HG03175 (cell line): ENCODE results near the gene TBX21.

Experiments used
- ATAC-seq: cut with Tn5 transposase; IDR thresholded peaks from one replicate; pipeline ENCODE4 v1.9.1; 2021; ENCODE audit warnings: mild to moderate bottlenecking, moderate library complexity; ENCODE audit not compliant: unreplicated experiment

The TBX21 gene

DNA sequence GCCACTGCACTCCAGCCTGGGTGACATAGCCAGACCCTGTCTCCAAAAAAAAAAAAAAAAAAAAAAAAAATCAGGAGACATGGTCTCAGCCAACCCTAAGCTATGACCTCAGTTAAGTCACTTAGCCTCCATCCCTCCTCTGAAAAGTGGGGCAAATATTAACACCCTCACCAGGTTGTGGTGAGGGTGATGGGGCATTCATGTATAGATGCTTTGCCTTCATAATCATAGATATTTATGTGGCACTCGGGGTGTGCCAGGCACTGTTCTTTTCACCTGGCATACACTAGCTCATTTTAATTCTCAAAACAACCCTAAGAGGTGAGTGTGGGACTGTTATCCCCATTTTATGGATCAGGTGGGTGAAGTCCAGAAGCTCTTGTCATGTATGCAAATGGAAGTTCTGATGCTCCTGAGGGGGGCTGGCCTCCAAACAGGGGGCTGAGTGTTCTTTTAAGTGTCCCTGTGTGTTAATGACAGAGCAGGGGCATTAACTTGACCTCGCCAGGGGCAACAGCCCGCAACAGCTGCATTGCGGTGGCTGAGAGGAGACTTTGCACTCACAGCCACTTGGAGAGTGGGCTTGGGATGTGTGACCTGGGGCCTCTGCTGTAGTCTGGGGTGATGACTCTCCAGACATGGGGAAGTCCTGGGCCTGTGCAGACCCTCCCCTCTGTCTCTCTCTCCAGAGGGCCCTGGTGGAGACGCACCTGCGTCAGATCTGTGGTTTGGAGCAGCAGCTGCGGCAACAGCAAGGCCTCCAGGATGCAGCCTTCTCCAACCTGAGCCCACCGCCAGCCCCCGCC, 34.9 kb upstream of the TBX21 start:
- no peak for ATAC-seq

DNA sequence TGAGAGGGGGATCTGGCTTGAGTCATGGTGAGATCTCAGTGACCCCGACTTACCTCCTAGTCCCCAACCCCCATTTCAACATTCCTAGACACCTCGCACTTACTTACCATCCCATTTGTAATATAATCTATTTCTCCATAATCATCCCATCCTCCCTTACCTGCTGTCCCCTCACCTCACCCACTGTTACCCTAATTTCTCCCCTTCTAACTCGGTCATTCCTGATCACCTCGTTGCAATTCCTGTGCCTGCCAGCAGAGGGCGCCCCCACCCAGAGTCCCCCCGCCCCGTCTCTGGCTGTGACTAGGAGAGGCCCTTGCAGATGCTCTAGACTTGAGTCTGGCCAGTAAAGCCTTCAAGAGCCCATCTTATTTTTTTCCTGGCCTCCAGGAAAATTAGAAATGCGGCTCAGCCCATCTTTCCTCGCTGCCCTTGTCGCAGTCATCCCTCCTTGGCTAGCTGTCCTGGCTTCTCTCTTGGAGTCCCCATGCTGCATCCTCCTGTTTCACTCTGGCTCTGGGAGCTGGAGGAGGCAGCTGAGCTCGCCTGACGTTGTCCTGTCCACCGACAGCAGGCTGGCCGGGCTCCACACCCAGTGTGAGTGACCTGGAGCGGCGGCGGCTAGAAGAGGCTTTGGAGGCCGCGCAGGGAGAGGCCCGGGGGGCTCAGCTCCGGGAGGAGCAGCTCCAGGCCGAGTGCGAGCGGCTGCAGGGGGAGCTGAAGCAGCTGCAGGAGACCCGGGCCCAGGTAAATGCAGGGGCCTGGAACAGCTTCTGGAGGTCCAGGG, 34.1 kb upstream of the TBX21 start:
- ATAC-seq = no peak

DNA sequence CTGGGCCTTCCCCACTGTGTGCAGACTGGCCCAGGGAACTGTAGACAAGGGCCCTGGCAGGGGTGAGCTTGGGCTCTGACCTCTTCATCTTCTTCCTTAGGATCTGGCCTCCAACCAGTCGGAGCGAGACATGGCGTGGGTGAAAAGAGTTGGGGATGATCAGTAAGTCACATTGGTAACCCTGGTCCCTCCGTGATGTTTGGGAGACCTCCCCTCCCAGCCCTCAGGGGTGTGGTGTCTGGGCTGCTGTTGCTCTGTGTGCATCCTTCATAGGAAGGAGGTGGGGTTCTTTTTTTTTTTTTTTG, 33.5 kb upstream of the TBX21 start:
- no peak for ATAC-seq

DNA sequence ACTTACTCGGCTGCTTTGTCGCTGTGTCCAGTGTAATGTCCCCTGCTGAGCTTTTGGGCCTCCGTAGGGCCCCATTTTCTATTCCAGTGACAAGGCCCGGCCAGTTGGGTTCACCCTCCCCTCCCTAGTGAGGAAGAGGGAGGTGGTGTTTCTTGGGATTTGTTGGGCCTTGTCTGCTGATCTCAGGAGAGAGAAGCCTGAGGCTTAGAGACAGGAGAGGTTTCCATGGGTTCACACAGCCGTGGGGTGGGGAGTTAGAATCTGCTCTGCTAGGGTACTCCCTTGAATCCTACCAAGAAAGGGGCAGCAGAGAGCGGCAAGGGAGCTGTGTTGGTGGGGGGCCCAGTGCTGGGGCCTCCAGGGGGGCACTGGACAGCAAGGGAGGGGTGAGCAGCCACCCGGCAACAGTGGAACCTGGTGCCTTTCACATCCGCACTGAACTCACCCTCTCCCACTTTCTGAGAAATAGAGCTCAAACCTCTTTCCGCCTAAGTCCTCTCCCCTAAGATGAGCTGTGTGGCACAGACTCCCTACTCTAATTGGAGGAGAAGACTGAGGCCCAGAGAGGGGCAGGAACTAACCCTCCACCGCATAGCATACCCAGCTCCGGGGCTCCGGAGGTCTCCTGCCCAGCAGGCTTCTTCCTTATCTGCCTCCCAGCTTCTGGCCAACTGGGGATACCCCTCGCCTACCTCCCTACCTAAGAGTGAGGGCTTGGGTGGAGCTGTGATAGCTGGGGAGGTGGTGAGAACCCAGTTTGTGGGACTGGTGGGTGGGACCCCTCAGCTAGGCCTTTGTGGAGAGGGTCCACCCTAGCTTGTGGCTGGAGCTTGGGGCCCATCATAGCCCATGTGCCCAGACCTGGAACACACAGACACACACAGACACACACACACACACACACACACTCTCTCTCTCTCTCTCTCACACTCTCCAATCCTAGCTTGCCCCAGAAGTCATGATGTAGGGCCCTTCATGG, 32.3 kb upstream of the TBX21 start:
- ATAC-seq = no peak

DNA sequence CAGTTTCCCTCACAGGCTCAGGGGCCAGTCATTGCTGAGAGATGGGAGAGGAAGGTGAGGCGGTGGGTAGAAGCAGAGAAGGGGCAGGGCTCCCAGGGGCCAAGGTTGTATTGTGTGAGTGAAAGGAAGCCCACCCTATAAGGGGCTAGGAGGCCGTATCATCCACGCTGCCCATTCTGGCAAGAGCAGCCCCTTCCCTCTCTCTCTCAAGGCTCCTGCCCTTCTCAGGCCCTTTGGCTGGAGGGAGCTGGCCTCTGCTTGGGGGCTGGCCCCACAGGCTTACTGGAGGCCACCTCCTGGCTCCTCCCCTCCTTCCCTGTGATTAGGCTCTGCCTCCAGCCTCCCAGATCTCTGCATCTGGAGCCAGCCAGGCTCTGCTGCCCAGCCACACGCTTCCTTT, 31.4 kb upstream of the TBX21 start:
- no peak for ATAC-seq

DNA sequence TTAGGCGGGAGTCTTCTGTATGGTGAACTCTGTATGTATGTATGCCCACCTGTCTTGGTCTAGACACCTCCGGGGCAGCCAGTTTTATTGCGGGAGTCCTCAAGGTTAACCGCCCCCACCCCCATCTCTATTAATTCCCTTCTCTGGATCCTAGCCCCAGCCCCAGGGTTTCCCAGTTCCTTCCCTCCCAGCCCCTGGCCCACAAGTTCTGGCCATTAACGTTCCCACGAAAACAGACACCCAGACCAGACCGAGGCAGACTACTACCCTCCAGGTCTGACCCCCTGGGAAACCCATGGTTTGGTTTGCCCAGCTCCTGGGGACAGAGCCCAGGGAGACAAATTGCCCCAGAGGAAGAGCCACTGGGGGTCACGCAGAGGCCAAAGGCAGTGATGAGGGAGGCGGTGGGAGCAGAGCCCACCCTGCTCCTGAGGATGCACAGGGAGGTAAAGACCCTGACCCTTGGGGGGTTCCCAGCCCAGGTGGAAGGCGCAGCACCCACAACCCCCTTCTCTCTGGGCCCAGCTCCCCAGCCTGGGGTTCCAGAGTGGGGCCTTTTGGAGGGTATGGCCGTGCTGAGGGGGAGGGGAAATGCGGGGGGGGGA, 30.5 kb upstream of the TBX21 start:
- no peak for ATAC-seq

DNA sequence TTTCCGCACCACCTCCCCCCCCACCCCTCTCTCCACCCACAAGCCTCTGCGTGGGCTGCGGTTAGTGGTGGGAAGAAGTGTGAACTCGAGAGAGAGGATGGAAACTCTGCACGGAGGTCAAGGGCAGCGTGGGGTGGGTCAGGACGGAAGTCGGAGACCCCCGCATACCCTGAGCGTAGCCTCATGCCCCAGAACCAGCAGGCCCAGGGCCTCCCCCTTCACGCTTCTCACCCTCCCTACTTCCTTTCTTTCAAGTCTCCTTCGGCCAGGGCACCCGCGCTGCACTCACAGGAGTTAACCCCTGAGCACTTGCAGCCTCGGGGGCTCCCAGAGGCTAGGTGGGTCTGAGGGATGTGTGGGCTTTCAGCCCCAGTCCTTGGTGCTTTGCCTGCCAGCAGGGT, 29.8 kb upstream of the TBX21 start:
- ATAC-seq = no peak

DNA sequence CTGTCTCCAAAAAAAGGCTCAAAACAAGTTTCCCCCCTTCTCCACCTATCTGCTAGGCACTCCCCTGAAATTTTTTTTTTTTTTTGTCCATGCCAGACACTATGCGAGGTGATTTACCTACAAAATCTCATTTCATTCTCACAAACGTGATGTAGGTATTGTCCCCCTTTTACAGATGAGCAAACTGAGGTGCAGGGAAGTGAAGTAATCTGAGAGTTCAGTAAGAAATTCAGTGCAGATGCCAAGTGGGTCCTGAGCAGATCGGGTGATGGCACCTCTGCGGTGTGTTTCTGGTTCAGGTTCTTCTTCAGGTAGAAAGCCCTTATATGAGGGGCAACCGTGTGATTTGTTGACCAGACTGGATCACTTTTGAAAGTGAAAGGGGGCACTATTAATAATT, 29.4 kb upstream of the TBX21 start:
- ATAC-seq = no peak

DNA sequence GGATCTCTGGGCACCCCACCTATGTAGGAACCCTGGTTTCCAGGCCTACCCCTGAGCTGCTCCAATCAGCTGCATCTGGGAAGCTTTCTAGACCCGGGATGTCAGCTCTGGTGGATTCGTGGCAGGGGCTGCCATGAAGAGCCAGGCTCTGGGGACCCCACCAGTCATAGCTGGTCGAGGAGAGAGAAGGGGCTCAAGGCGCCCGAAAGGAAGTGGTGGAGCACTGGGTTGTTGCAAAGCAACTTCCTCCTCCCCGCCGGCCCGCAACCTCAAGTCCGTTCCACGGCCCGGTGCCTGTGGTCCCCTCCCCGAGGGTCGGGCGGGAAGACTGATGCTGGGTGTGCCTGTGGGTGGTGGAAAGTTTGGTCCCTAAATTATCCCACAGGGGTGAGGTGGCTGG, 28.9 kb upstream of the TBX21 start:
- no peak for ATAC-seq

DNA sequence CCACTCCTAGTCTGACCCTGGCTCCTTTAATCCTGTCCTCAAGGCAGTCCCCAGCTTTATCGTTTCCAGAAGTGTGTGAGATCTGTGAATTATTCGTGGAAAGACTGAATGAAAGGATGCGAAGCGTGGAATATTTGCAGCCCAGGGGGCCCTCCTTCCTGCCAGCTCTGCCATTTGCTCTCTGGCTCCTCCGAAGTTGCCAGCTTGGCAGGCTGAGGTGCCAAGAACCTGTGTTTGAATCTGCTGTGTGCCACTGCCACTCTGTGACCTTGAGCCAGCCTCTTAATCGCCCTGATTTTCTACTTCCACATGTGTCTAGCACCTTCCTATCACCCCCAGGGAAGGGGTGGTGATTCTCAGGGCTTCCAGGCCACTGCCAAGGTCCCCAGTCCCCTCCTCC, 28.3 kb upstream of the TBX21 start:
- ATAC-seq = no peak

DNA sequence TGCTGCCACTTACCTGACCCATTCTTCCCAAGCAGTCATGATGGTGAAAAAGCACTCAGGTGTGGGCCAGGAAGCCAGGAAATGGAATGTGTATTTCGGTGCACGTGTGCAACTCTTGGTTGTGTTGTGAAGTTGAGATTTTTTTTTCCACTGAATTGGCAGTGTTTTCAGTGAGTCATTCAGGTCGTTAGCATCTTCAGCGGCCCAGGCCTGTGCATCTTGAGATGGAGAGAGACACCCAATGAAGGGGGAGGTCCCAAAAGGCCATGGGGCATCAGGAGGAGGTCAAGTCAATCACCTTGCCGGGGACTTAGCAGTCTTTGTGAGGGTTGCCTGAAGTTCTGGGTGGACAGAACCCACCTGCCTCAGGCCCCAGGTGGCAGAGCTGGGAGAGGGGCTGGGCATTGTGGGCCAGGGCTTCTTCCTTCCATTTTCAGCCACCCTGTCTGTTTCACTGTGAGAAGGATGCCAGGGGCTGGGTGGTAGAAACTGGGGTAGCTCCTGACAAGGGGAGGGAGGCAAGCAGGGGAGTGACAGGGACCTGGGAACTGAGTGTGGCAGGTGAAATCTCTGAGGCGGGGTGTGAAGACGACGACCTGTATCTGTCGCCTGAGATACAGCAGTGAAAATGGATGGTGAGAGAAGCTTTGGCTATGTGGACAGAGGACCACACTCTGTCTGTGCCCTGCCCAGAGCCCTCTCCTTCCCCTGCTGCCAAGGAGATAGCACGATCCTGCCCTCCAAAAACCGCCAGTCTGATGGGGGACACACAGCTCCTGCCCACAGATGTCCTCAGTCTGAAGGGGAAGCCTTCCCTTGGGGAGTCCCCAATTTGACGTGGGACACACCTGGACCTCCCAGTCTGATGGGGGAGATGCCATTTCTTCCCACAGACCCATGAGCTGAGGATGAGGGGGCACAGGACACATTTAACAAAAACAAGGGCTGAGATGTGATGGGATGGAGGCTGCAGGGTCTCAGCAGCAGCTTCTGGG, 27.2 kb upstream of the TBX21 start:
- no peak for ATAC-seq

DNA sequence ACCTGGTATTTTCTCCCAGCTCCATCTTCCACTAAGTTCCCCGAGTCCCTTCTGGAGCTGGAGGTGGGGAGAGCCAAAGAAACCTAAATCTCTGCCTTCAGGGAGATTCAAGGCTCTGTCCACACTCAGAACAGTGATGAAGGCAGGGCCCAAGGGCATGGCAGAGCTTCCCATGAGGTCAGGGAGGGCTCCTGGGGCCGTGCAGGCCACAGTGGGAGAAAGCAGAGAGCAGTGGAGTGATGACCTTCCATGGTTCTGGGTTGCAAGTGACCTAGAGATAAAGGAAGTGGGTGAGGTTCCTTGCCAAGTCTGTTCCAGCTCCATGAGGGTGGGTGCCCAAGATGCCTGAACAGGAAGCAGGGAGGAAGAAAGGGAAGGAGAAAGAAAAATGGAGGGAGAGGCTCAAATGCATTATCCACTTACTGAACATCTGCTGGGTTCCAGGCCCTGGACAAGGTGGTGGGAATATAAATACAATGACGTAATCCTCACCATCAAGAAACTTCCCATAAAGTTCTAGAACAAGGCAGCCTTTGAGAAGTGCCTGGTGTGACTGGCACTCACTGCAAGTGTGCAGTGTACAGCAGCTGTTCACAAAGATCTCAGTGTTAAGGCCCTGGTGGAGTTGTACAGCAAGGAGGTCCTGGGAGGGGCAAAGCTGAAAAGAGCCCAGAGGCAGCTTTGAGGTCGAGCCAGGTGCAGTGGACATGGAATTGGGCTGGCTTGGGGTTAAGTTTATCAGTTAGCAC, 25.8 kb upstream of the TBX21 start:
- no peak for ATAC-seq

DNA sequence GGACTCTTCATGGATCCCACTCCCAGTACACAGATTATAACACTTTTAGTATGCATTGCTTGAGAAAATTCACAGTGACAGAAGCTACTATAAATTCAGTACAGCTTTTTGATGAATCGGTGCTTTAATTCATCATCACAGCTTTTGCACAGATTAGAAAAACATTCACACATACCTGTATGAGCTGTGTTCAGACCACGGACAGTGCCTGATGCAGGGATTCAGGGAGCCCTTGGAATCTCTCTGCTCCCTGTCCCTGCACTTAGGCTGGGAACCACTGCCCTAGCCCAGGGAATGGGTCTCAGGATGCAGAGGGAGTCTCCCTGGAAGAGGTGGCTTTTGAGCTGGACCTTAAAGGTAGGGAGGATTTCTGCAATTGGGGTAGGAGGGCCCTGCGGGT, 25.2 kb upstream of the TBX21 start:
- ATAC-seq = no peak

DNA sequence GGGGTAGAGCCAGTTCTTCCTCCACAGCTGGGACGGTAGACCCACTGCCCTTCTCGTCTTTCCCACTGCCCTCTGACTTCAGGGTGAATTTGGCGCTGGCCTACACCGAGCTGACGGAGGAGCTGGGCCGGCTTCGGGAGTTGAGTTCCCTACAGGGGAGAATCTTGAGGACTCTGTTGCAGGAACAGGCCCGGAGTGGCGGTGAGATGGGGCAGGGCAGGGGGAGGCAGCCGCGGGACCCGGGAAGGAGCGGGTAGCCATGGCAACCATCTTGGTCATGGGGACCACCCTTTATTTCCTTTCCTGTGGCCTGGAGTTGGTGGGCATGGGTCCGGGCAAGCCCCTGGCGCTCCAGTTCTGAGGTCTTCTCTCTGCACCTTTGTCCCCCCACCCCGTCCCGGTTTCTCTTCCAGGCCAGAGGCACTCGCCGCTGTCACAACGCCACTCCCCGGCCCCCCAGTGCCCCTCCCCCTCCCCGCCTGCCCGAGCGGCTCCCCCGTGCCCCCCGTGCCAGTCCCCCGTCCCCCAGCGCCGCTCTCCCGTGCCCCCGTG, 24.6 kb upstream of the TBX21 start:
- no peak for ATAC-seq

DNA sequence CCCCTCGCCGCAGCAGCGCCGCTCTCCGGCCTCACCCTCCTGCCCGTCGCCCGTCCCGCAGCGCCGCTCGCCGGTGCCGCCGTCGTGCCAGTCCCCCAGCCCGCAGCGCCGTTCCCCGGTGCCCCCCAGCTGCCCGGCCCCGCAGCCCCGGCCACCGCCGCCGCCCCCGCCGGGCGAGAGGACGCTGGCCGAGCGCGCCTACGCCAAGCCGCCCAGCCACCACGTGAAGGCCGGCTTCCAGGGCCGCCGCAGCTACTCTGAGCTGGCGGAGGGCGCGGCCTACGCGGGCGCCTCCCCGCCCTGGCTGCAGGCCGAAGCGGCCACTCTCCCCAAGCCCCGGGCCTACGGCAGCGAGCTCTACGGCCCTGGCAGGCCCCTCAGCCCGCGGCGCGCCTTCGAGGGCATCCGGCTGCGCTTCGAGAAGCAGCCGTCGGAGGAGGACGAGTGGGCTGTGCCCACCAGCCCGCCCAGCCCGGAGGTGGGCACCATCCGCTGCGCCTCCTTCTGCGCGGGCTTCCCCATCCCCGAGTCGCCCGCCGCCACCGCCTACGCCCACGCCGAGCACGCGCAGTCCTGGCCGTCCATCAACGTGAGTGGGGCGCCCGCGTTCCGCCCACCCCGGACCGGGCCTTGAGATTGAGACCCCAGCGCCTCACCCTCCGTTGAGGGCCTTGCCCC, 24.0 kb upstream of the TBX21 start:
- ATAC-seq = no peak

DNA sequence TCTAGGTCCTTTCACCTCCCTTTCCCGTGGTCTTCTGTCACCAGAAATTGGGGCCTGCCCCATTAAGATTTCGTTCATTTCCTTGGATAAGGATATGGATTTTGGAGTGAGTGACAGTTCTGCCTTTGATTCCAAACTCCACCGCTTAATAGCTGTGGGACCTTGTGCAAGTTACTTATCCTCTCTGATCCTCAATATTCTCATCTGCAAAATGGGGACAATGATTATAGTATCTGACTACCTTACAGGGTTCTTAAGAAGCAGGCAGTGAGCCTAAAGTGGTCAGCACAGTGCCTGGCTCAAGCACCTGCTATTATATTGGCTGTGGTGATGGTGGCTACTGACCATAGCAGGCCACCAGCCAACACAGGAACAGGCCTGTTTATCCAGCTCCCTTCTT, 23.4 kb upstream of the TBX21 start:
- no peak for ATAC-seq

DNA sequence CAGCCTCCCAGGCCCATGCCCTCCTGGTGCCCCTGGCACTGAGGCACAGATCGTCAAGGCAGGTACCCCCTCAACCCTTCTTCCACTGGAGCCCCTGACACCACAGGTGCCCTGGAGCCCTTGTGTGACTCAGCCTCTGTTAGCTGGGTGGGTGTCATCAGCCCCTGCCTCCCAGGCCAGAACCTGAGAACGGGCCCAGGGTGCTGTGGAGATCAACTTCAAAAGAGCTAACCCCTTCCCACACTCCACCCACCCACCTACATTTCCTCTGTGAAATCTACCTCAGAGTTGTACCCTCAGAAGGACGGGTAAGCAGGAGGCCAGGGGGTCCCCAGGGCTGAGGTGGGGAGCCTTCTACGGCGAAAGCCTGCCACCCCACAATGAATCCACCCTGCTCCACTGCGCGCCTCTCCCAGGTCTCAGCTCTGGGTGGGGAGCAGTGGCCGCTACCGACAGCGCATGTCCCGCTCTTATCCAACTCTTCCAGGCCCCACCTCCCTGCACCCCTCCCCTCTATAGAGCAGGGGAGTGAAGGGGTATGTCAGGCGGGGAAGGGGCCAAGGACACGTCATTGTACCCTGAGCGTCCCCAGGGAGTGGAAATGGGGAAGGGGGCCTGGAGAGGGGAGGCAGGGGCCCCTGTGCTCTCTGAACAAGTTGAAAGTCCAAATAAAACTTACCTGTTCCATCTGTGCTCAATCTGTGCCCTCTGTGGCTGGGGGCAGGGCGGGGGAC, 21.5 kb upstream of the TBX21 start:
- no peak for ATAC-seq
